ENCODE measurements around the gene PHETA2.

PHETA2 gene, protein sequence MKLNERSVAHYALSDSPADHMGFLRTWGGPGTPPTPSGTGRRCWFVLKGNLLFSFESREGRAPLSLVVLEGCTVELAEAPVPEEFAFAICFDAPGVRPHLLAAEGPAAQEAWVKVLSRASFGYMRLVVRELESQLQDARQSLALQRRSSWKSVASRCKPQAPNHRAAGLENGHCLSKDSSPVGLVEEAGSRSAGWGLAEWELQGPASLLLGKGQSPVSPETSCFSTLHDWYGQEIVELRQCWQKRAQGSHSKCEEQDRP

DNA sequence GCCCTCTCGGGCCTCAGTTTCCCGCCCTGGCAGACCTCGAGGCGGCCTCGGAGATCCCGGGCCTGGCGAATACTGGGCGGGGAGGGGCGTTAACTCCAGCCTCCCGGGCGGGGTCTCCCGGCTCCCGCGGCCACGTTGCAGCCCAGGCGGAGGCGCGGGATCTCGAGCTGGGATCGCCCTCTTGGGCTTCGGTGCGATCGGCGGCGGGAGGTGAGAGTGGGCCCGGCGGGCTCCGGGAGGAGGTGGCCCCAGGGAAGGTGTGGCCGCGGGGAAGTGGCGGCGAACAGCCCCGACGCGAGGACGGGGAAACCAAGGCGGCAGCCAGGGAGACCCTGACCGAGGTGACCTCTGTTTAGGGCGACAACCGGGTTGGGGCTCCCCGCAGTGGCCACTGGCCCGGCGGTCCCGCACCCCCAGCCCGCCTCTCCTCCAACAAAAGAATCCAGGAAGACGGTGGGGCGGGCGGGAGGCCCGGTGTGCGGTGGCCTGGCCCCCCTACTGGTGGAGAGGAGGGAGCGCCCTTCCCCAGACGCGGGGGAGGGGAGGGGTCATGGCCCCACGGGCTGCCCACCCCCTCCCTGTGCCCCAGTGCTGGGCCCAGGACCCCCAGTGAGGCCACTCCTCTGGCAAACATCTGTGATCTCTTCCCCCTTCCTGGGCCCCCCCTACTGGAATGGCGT, at the start of gene PHETA2:
Gene PHETA2 (plus strand): TSS at position 117 of the 680 bp plus-strand sequence. CDS start 3,046 bp downstream, outside the sequence.
- DNase-seq (ENCODE audit: low spot score), result peak; percentile 31

DNA sequence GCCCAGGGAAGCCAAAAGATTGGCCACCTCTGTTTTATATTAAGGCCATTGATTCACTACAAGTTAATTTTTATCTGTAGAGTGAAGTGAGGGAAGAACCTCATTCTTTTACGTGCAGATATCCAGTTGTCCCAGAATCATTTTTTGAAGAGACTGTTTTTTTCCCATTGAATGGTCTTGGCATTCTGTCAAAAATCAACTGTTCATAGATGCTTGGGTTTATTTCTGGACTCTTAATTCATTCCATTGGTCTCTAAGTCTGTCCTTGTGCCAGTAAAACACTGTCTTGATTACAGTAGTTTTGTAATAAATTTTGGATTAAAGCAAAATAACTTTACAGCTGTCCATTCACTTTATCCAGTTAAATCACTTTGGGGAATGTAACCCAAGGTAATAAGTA, 48.6 kb upstream of the PHETA2 start:
- no peak for DNase-seq (ENCODE audit: low spot score)

DNA sequence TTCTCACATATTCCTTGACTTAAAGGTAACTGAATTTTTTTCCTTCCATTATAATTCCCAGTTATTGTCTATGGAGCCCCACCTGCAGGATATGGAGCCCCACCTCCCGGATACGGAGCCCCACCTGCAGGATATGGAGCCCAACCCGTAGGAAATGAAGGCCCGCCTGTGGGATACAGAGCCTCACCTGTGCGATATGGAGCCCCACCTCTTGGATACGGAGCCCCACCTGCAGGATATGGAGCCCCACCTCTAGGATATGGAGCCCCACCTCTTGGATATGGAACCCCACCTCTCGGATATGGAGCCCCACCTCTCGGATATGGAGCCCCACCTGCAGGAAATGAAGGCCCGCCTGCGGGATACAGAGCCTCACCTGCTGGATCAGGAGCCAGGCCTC, 47.3 kb upstream of the PHETA2 start:
- DNase-seq (ENCODE audit: low spot score), result no peak

DNA sequence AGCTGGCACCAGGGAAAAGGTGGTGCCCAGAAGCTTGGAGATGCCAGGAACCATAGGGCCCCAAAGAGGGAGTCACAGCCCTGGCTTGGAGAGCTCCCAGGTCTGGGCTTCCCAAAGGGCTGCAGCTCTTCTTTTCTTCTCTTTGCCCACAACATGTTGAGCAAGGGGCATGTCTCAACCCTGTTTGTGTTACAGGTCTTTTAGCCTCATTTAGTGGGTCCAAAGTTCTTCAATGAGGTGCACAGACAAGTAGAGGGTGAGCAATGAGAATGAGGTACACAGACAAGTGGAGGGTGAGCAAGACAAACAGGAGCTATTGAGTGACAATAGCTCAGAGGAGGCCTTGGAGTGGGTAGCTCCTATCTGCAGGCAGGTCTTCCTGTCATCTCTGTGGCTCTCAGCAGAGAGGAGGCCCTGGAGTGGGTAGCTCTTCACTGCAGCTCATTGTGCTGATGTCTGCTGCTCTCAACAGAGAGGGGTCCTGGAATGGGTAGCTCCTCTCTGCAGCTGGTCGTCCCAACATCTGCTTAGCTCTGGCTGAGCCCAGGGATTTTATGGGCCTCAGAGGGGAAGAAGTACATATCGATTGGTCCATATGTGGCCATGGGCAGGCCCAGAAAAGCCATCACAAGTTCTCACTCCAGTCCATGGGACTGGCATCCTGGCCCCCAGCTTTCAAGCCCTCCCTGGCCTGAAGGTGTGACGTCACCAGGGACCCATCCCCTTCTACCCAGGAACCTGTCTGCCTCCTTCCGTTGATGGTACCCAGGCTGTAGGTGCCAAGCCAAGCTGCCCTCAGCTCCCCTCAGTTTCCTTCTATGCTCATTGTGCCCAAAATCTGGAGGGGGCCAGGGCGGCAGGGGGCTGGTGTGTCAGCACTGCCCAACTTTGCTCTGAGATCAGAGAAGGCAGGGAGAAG, 40.5 kb upstream of the PHETA2 start:
- no peak for DNase-seq (ENCODE audit: low spot score)

DNA sequence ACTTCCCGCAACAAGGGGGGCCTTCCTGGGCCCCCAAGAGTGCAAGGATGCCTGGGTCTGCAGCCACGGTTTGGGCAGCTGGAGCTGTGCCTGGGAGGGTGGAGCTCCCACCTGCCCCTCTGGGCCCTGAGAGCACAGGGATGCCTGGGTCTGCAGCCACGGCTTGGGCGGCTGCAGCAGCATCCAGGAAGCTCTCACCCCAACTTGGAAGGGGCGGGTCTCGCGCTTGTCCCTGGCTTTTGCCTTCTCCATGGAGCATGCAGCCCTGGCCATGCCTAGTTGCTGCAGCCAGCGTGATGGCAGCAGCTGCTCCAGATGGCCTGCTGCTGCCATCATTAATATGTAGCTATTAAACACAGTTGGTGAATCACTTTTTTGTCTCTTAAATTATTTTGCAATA, 38.8 kb upstream of the PHETA2 start:
- no peak for DNase-seq (ENCODE audit: low spot score)

DNA sequence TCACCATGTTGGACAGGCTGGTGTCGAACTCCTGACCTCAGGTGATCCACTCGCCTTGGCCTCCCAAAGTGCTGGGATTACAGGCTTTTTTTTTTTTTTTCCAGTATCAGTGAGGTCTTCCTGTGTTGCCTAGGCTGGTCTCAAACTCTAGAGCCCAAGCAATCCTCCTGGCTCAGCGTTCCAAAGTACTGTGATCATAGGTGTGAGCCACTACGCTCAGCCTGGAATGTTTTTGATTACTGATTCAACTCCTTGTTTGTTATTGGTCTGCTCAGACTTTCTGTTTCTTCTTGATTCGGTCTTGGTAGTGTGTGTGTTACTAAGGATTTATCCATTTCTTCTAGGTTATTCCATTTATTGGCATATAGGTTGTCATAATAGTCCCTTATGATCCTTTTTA, 34.8 kb upstream of the PHETA2 start:
- DNase-seq (ENCODE audit: low spot score), result no peak

DNA sequence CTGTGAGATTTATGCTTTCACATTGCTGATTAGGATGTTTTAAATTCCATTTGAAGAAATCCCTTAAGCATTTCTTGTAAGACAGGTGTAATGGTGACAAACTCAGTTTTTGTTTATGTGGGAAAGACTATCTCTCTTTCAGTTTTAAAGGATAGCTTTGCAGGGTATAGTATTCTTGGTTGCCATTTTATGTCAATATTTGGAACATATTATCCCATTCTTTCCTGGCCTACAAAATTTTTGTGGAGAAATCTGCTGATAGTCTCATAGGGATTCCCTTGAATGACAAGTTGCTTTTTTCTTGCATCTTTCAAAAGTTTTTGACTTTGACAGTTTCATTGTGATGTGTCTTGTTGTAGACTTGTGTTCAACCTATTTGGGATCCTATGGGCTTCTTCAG, 32.3 kb upstream of the PHETA2 start:
- DNase-seq (ENCODE audit: low spot score), result no peak

DNA sequence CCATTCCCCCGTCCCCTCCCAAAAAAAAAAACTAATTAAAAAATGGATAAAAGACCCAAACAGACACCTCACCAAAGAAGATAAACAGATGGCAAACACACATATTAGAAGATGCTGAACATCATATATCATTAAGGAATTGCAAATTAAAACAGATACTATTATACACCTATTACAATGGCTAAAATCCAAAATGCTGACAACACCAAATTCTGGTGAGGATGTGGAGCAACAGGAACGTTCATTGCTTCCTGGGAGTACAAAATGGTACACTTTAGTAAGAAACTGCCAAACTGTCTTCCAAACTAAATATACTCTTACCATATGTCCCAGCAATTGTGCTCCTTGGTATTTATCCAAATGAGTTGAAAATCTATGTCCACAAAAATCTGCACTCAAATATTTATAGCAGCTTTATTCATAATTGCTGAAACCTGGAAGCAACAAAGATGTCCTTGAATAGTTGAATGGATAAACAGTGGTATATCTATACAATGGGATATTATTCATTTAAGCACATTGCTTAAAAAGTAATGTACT, 23.3 kb upstream of the PHETA2 start:
- DNase-seq (ENCODE audit: low spot score), result no peak

DNA sequence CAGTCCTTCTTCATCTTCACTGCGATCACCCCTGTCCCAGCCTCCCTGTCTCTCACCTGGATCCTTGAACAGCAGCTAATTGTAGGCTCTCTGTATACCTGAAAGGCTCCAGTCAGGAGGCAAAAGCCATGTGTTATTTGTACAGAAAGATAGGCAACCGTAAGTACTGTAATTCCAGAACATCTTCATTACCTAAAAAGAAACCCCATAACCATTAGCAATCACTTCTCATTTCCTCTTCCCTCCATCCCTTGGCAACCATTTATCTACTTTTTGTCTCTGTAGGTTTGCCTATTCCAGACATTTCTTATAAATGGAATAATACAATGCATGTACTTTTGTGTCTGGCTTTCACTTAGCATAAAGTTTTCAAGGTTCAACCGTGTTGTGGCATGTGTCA, 21.3 kb upstream of the PHETA2 start:
- no peak for DNase-seq (ENCODE audit: low spot score)

DNA sequence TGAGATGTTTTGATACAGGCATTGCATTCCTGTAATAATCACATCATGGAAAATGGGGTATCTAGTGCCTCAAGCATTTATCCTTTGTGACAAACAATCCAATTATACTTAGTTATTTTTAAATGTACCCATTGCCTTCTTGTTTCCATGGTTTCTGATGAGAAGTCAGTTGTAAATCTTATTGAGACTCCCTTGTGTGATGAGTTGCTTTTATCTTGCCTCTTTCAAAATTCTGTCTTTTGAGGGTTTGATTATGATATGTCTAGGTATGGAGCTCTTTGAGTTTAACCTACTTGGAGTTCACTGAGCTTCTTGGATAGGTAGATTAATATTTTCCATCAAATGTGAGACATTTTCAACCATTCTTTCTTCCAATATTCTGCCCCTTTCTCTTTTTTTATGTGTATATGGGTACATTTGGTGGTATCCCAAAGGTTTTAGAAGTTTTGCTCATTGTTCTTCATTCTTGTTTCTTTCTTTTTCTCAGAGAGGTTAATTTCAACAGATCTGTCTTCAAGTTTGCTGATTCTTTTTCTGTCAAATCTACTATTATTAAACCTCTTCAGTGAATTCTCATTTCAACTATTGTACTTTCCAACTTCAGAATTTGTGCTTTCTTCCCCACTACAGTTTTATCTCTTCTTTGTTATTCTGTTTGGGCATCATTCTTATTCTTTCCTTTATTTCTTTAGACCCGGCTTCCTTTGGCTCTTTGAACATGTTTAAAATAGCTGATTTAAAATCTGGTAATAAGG, 17.1 kb upstream of the PHETA2 start:
- DNase-seq (ENCODE audit: low spot score), result no peak

DNA sequence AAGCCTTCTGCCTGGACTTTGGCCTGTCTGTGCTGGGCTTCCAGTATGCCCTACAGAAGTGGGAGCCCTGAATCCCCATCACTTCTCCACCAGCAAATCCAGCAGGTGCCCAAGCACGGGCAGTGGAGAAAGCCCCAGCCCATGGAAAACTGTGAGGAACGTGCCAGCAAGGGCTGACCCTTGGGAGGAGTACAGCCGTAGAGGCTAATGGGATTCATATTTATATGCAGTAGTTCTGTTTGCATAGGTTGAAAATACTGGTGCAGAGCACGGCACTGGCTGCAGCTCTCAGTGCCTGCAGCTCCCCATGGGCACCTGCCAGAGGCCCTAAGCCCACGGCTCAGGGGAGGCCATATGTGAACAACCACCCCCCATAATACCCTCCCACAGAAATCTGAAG, 13.6 kb upstream of the PHETA2 start:
- DNase-seq (ENCODE audit: low spot score), result no peak

DNA sequence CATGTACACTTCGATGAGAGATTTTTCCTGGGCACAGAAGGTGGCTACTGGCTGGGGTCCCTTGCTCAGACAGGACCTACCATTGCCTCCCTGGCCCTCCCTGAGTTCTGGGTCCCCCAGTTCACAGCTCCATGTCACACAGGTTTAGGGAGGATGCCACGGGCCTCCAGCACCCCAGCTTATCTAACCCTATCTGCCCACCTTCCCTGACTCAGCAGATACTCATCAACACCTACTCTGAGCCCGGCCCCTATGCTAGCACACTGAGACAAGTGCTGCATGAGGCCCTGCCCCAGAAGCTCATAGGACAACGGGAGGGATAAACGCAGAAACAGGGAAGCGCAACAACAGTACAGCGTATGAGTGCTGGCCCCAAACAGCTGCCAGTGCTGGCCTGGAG, 13.0 kb upstream of the PHETA2 start:
- no peak for DNase-seq (ENCODE audit: low spot score)

DNA sequence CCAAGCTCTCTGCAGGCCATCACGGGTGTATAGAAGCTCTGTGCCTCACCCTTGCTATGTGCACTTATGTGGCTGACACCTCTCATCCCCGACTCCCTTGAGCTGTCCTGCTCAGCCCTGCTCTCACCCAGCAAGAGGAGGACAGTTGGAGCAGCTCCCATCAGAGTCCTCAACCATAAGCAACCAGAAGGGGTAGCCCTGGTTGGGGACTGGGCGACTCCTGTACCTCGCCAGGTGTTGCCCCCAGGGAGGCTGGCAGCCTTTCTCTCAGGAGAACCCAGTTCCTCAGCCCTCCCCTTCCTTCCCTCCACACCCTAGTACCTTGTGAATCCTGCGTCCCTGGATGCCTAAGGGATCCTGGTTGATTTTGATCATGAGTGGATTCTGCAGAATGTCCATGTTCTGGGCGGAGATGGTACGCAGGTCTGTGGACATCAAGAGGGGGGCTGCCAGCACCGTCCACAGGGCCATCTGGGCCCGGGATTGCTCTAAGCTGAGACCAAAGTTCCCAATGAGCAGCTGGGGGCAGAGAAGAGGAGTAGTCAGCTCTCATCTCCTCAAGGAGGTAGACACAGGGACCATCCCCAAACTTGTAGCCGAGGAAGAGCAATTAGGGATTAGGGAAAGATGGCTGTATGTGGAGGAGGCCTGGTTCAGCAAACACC, 11.4 kb upstream of the PHETA2 start:
- no peak for DNase-seq (ENCODE audit: low spot score)

DNA sequence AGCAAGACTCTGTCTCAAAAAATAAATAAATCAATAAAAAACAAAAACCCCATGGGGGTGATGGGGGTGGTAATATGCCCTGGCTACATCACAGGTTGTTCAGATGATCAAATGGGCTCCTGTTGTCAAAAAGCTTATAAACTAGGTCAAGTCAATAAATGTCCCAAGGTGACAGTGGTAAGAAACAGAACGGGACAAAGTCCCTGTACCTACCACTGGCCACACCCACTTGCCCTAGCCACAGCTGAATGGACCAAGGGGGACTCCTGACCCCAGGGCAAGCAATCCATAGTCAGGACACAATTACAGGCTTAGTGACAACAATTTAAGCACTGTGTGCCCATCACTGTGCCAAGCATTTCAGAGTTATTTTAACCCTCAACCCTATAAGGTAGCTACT, 9.4 kb upstream of the PHETA2 start:
- DNase-seq (ENCODE audit: low spot score), result no peak

DNA sequence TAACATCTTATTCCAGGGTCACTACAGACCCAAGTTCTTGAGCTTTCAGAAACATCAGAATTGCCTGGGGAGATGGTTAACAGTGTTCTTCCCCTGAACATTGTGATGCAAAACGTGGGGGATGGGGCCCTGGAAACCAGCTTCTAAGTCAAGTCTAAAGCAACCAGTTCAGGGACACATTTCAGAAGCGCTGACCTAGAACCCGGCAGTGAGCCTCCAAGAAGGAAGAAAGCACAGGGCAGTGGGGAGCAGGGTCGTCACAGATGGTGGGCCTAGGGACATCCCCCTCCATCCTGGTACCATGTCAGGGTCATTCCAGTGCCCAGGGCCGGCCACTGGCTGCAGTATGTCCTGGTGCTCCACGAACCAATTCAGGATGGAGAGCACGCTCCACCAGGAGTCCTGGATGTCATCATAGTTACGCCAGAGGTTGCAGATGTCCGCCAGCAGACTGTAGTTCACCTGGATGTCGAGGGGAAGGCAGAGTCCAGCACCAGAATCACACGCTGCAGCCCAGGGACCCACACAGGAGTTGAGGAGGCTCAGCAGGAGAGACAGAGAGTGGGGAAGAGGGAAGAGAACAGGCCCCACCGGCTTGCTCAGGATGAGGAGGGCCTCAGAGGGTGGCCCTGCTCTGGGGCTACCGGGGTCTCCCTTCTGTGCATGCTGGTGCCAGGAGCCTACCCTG, 8.5 kb upstream of the PHETA2 start:
- DNase-seq (ENCODE audit: low spot score), result no peak

DNA sequence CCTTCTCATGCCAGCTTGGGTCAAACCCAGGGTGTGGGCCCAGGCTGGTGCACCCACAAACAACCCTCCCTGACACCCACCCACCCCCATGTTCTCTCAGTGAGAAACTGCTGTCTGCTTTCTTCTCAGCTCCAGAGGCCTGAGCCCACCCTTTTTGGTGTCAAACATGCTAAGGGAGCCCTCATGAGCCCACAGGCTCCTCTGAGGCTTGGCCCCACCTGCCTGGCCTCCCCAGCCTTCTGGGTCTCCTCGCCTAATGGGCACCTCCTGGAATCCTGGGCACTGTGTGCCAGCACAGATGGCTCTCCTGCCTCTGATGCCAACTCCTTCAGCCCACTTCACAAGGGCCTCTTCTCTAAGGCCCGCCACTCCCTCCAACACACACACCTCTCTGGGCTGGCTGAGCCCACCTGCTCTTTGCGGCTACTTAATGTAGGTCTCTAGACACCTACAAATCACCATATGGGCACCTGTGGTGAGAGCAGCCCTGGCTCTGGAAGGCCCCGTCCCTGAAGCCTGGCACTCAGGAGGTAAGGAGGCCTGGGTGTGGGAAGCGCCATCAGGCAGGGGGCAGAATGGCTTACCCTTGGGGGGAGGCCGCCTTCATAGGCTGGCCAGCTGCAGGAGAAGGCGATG, 7.8 kb upstream of the PHETA2 start:
- no peak for DNase-seq (ENCODE audit: low spot score)

DNA sequence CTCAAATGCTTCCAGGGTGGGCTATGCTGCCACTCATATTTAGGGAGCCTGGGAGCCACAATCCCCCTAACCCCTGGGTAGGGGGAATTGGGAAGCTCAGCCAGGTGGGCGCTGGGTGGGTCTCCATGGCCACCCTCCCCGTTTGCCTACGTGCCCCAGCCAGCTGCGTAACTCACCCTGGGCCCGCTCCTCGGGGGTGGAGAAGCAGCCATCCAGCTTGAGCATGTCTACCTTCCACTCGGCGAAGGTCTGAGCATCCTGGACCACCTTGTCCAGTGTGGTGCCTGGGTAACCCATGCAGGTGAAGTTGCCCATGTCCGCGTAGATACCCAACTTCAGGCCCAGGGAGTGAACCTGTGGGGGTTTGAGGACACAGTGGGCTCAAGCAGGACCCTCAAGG, 7.1 kb upstream of the PHETA2 start:
- no peak for DNase-seq (ENCODE audit: low spot score)

DNA sequence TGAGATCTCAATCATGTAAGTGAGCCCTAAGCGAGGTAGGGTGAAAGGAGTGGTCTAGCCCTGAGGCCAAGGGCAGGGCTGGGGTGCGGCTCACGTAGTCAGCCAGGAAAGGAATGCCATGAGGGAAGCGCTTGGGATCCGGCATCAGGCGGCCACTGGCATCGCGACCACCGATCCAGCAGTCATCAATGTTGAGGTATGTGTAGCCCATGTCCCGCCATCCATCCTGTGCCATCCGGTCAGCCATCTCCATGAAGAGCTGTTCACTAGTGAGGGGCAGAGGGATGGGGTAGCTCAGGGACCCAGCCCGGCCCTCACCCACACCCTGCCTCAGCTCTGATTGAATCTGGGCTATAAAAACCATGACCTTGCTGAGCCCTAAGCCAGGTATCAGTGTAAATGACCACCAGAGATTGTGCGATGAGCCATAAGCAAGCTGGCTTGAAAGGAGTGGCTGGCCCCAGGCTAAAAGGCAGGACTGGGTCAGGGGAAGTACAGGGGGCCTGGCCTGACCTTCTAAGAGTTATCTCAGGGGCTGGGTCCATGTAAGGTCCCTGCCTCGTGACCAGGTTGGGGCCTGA, 6.3 kb upstream of the PHETA2 start:
- DNase-seq (ENCODE audit: low spot score), result no peak

DNA sequence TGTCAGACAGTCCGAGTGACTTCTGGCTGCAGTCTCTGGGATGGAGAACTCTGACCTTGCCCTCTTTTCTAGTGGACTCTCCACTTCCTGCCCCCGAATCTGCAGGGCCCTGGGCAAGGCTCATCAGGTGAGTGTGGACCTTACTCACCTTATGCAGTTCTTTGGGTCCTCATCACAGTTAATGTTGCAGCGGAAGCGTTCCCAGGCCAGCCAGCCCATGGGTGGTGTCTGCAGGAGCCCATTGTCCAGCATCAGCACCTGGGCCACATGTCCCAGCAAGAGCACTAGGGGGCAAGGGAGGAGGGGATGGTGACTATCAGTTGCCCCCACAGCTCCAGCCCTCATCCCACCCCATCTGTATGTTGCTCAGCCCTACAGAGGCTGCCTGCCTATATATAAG, 5.8 kb upstream of the PHETA2 start:
- DNase-seq (ENCODE audit: low spot score), result no peak

All from hematopoietic multipotent progenitor cell treated with erythropoietin and hydrocortisone succinate and interleukin-3 and kit ligand, for 17 days (in vitro differentiated cells).